SK-N-SH (cell line): ENCODE results near the gene SIPA1. TPM values are rescaled to one million over a fixed set of nuclear protein-coding genes. Genes with fewer than 3 reads are reported as not detected.

ENCODE experiments used
- CTCF ChIA-PET: fragments of 300-600, 350-600 bp; formaldehyde crosslinking; extraction: SDS; loops from one replicate; lab custom pipeline; 2021; lab: Yijun Ruan, JAX
- POLR2A ChIA-PET: fragments of 350-600 bp; sonication (Branson Sonifier 250); formaldehyde crosslinking; extraction: SDS; loops from one replicate; lab custom pipeline; 2020; ENCODE audit warnings: antibody characterized with exemption, inconsistent platforms; lab: Yijun Ruan, JAX
- DNase-seq: peaks from one replicate; pipeline ENCODE4 v3.0.0; 2012
- H2AFZ ChIP-seq: fragments of 200-600 bp; sonication (generic); 2 replicates; pipeline ENCODE4 v1.8.1; 2016; ENCODE audit warnings: antibody characterized with exemption, mild to moderate bottlenecking, low read depth
- H3F3A ChIP-seq: fragments of 200-600 bp; sonication (generic); replicated peaks from 2 replicates; pipeline ENCODE3; 2016; ENCODE audit warnings: antibody characterized with exemption, mild to moderate bottlenecking; ENCODE audit not compliant: insufficient read depth
- H3K27ac ChIP-seq, 2 experiments: fragments of 200-500 bp in 1 of 2; fragments of 200-600 bp in 1 of 2; sonication (Bioruptor generic) in 1 of 2; sonication (generic), shearing (Covaris generic) in 1 of 2; 2 replicates each; pipeline versions ENCODE4 v1.5.1 to v1.6.1; 2014 to 2016; ENCODE audit warnings: low read depth in 2 of 2, inconsistent platforms in 1 of 2, low read length in 1 of 2, mild to moderate bottlenecking in 1 of 2, mixed read lengths in 1 of 2
- H3K27me3 ChIP-seq: fragments of 200-600 bp; sonication (generic), shearing (Covaris generic); 2 replicates; pipeline ENCODE4 v1.6.1; 2016; ENCODE audit warnings: mixed run types; ENCODE audit not compliant: insufficient read depth
- H3K36me3 ChIP-seq, 2 experiments: fragments of 200-500 bp in 1 of 2; fragments of 200-600 bp in 1 of 2; sonication (Bioruptor generic) in 1 of 2; sonication (generic) in 1 of 2; replicated peaks in 1 of 2; 2 replicates each; pipeline versions ENCODE3 to v1.5.1; 2014 to 2016; ENCODE audit warnings: low read length in 1 of 2, mild to moderate bottlenecking in 1 of 2; ENCODE audit not compliant: insufficient read depth in 2 of 2, control insufficient read depth in 1 of 2
- H3K4me1 ChIP-seq, 2 experiments: fragments of 200-500 bp in 1 of 2; fragments of 200-600 bp in 1 of 2; sonication (Bioruptor generic) in 1 of 2; sonication (generic), shearing (Covaris generic) in 1 of 2; 2 replicates each; pipeline versions ENCODE4 v1.5.1 to v1.6.1; 2014 to 2016; ENCODE audit warnings: low read depth in 1 of 2, low read length in 1 of 2, mixed run types in 1 of 2; ENCODE audit not compliant: insufficient read depth in 2 of 2, control insufficient read depth in 1 of 2
- H3K4me2 ChIP-seq: fragments of 200-600 bp; sonication (generic), shearing (Covaris generic); 2 replicates; pipeline ENCODE4 v1.6.1; 2017; ENCODE audit warnings: mixed run types
- H3K4me3 ChIP-seq, 2 experiments: fragments of 200-500 bp in 1 of 2; fragments of 200-600 bp in 1 of 2; sonication (Bioruptor generic) in 1 of 2; sonication (generic), shearing (Covaris generic) in 1 of 2; 2 replicates each; pipeline versions ENCODE4 v1.5.1 to v1.8.1; 2014 to 2016; ENCODE audit warnings: low read depth in 2 of 2, inconsistent platforms in 1 of 2, low read length in 1 of 2, mild to moderate bottlenecking in 1 of 2, mixed read lengths in 1 of 2, moderate library complexity in 1 of 2
- H3K79me2 ChIP-seq: fragments of 200-600 bp; sonication (generic); 2 replicates; pipeline ENCODE4 v1.8.1; 2017; ENCODE audit warnings: mild to moderate bottlenecking; ENCODE audit not compliant: insufficient read depth
- H3K9ac ChIP-seq: fragments of 200-600 bp; sonication (generic); 2 replicates; pipeline ENCODE4 v1.6.1; 2017; ENCODE audit warnings: mixed run types
- H3K9me2 ChIP-seq: fragments of 200-600 bp; sonication (generic); 2 replicates; pipeline ENCODE4 v1.6.1; 2017; ENCODE audit warnings: mixed run types
- H3K9me3 ChIP-seq: fragments of 200-600 bp; sonication (generic); 2 replicates; pipeline ENCODE4 v1.6.1; 2017; ENCODE audit warnings: mixed run types, mild to moderate bottlenecking, moderate library complexity
- H4K20me1 ChIP-seq: fragments of 200-600 bp; sonication (generic); 2 replicates; pipeline ENCODE4 v1.6.1; 2017; ENCODE audit warnings: mild to moderate bottlenecking, mixed run types; ENCODE audit not compliant: insufficient read depth
- EP300 ChIP-seq, 2 experiments: IDR thresholded peaks; 2 replicates each; pipeline versions ENCODE4 v1.4.0 to v1.6.1; 2012; ENCODE audit warnings: borderline replicate concordance in 1 of 2, low read depth in 1 of 2, low read length in 1 of 2
- EZH2phosphoT487 ChIP-seq: fragments of 200-600 bp; sonication (generic); IDR thresholded peaks from 2 replicates; pipeline ENCODE4 v1.6.1; 2017; ENCODE audit warnings: low read depth, mixed run types, mild to moderate bottlenecking, antibody characterized with exemption, moderate library complexity, borderline replicate concordance
- FOXJ3 ChIP-seq: sonication (generic); formaldehyde crosslinking; IDR thresholded peaks from 2 replicates; pipeline ENCODE4 v1.5.1; 2020; ENCODE audit warnings: mild to moderate bottlenecking, missing genetic modification reagents
- FOXM1 ChIP-seq: IDR thresholded peaks from 2 replicates; pipeline ENCODE4 v1.4.0; 2012; ENCODE audit warnings: low read depth, mild to moderate bottlenecking
- GABPA ChIP-seq: IDR thresholded peaks from 2 replicates; pipeline ENCODE4 v1.4.0; 2012; ENCODE audit warnings: low read depth, mild to moderate bottlenecking
- GATA2 ChIP-seq: sonication (generic); formaldehyde crosslinking; IDR thresholded peaks from 2 replicates; pipeline ENCODE4 v1.5.0; 2020; ENCODE audit warnings: mild to moderate bottlenecking, missing genetic modification reagents
- MAX ChIP-seq: IDR thresholded peaks from 2 replicates; pipeline ENCODE4 v1.4.0; 2012; ENCODE audit warnings: low read depth
- MEF2A ChIP-seq: IDR thresholded peaks from 2 replicates; pipeline ENCODE4 v1.4.0; 2012; ENCODE audit warnings: low read depth, borderline replicate concordance
- MXI1 ChIP-seq: IDR thresholded peaks from 2 replicates; pipeline ENCODE4 v1.6.1; 2012; ENCODE audit warnings: mild to moderate bottlenecking, low read depth, low read length, improper control_type of control experiment
- NFIC ChIP-seq: IDR thresholded peaks from 2 replicates; pipeline ENCODE4 v1.4.0; 2012; ENCODE audit warnings: borderline replicate concordance
- PBX3 ChIP-seq: IDR thresholded peaks from 2 replicates; pipeline ENCODE4; 2012
- RAD21 ChIP-seq: IDR thresholded peaks from 2 replicates; pipeline ENCODE4 v1.6.1; 2012; ENCODE audit warnings: mild to moderate bottlenecking, low read length
- RFX5 ChIP-seq: IDR thresholded peaks from 2 replicates; pipeline ENCODE4 v1.6.1; 2012; ENCODE audit warnings: mild to moderate bottlenecking, improper control_type of control experiment, low read length
- SMC3 ChIP-seq: IDR thresholded peaks from 2 replicates; pipeline ENCODE4 v1.6.1; 2012; ENCODE audit warnings: low read depth, low read length, improper control_type of control experiment
- USF1 ChIP-seq: IDR thresholded peaks from 2 replicates; pipeline ENCODE4 v1.4.0; 2012; ENCODE audit warnings: low read depth, borderline replicate concordance
- YY1 ChIP-seq: IDR thresholded peaks from 2 replicates; pipeline ENCODE4 v1.4.0; 2012; ENCODE audit warnings: low read depth, mild to moderate bottlenecking
- WGBS: methylation state at CpG from one replicate; pipeline ENCODE4 v1.1.6; 2017; ENCODE audit warnings: low lambda C conversion rate; 5-methylcytosine and 5-hydroxymethylcytosine counted together
- polyA plus RNA-seq, 3 experiments: library from polyadenylated mRNA; depleted of rRNA; stranded (reverse); fragments of >200 nt; gene quantifications; 2 replicates each; pipeline ENCODE4 v1.2.3, GENCODE V29; 2012
- TF ChIP-seq, protein P1 (sequence below): fragments of 150-350 bp; IDR thresholded peaks from 2 replicates; pipeline ENCODE4 v1.6.1; 2016; ENCODE audit warnings: mild to moderate bottlenecking, low read depth, low read length

SIPA1 gene
- polyA plus RNA-seq, 1 of the 3 experiments (the other 2 are of a cell fraction), result 18.7 TPM

GRCh38 chr11:65640483-65641296 is 2.8 kb downstream of the SIPA1 start:
- H3K9ac ChIP-seq, result no peak overlapping the region
- peaks cover 0 to 18% of the 10 kb centered on the region in 2 experiments for H3K36me3 ChIP-seq
- ChIA-PET POLR2A (interaction anchor here (1.0 to 3.9 kb wide), 2 partner anchors 12 to 22 kb away, joined by 3 to 25 read pairs; no protein-coding TSS in a partner anchor), CTCF (interaction anchor here (0.6 to 4.5 kb wide), 4 partner anchors 14 to 178 kb away, joined by 3 to 42 read pairs (median 4); no protein-coding TSS in a partner anchor)
- H3K79me2 ChIP-seq, result peaks cover 16% of the 10 kb centered on the region
- no peaks in the 10 kb centered on the region for H3K9me2 ChIP-seq
- WGBS, result 93% methylated on average over 18 of the region's 35 CpGs
- no peak overlapping the region for H3K4me2 ChIP-seq
- peaks cover 5 to 25% of the 10 kb centered on the region in 2 experiments; a peak in 3 of 4 replicates for H3K4me1 ChIP-seq
- no peaks in the 10 kb centered on the region for H3K27me3 ChIP-seq
- H3F3A ChIP-seq, result peaks cover 24% of the 10 kb centered on the region
- no peaks in the 10 kb centered on the region for H3K9me3 ChIP-seq
- no peak for TF ChIP-seq RAD21
- no peak for TF ChIP-seq EP300 (IDR thresholded peaks at IDR 0.05; ENCODE audit: borderline replicate concordance in 1 of 2, low read depth in 1 of 2, low read length in 1 of 2)
- no peak for TF ChIP-seq RFX5
- no peak for TF ChIP-seq USF1
- TF ChIP-seq EZH2phosphoT487, result no peak
- TF ChIP-seq MAX, result no peak
- no peak for TF ChIP-seq GATA2 (CRISPR knock-in tag)
- no peak for TF ChIP-seq NFIC
- TF ChIP-seq GABPA, result no peak
- no peak for TF ChIP-seq SMC3
- no peak for TF ChIP-seq MXI1
- no peak overlapping the region; a peak in 1 of 4 replicates for H3K27ac ChIP-seq
- no peak for DNase-seq
- H2AFZ ChIP-seq, result no peak overlapping the region
- no peak overlapping the region for H3K4me3 ChIP-seq
- H4K20me1 ChIP-seq, result peaks cover 9% of the 10 kb centered on the region

DNA sequence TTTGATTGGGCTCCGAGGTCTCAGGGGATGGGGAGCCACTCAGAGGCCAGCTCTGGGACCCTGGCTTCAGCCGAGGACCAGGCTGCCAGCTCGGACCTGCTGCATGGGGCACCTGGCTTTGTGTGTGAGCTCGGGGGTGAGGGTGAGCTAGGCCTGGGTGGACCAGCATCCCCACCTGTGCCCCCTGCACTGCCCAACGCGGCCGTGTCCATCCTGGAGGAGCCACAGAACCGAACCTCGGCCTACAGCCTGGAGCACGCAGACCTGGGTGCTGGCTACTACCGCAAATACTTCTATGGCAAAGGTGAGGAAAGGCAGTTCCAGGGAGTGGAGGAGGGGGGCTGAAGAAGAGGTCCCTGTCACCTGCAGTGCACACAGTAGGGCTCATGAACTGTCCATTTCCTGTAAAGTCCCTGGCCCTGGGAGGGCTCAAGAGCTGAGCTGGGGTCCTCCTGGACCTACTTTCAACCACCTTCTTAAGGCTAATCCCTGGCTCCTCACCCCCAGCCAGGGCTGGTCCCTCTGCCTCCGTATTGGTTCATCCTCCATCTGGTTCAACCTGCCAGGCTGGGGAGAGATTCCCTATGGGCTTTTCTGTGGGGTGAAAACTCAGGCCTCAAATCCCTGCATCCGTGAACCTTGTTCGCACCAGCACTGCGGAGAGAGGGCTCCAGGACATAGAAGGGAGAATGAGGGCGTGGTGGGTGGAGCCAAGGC is 3.6 kb downstream of the SIPA1 start:
- no peaks in the 10 kb centered on the region for H3K9me2 ChIP-seq
- no peak for DNase-seq
- peaks cover 16% of the 10 kb centered on the region for H3K79me2 ChIP-seq
- peaks cover 9% of the 10 kb centered on the region for H4K20me1 ChIP-seq
- no peak overlapping the region for H3K27ac ChIP-seq
- POLR2A ChIA-PET, result interaction anchor here (1.0 to 3.9 kb wide), 2 partner anchors 11 to 23 kb away, joined by 3 to 25 read pairs; no protein-coding TSS in a partner anchor
- H3K9me3 ChIP-seq, result no peaks in the 10 kb centered on the region
- no peak overlapping the region for H3K9ac ChIP-seq
- no peak for TF ChIP-seq PBX3
- no peak for TF ChIP-seq RFX5
- no peak for TF ChIP-seq FOXJ3 (CRISPR knock-in tag)
- TF ChIP-seq, protein P1, sequence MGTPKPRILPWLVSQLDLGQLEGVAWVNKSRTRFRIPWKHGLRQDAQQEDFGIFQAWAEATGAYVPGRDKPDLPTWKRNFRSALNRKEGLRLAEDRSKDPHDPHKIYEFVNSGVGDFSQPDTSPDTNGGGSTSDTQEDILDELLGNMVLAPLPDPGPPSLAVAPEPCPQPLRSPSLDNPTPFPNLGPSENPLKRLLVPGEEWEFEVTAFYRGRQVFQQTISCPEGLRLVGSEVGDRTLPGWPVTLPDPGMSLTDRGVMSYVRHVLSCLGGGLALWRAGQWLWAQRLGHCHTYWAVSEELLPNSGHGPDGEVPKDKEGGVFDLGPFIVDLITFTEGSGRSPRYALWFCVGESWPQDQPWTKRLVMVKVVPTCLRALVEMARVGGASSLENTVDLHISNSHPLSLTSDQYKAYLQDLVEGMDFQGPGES, result no peak
- TF ChIP-seq NFIC, result no peak
- TF ChIP-seq YY1, result no peak
- no peak for TF ChIP-seq FOXM1
- no peak for TF ChIP-seq MEF2A
- peaks cover 0 to 14% of the 10 kb centered on the region in 2 experiments for H3K36me3 ChIP-seq
- 97% methylated on average over 6 of the region's 16 CpGs for WGBS
- CTCF ChIA-PET, result interaction anchor here (0.6 to 4.5 kb wide), 2 partner anchors 15 to 139 kb away, joined by 3 to 42 read pairs; no protein-coding TSS in a partner anchor
- peaks cover 22% of the 10 kb centered on the region for H3F3A ChIP-seq
- H3K4me3 ChIP-seq, result no peak overlapping the region
- H3K4me2 ChIP-seq, result no peak overlapping the region
- H2AFZ ChIP-seq, result no peak overlapping the region
- H3K27me3 ChIP-seq, result no peaks in the 10 kb centered on the region
- peaks cover 5 to 25% of the 10 kb centered on the region in 2 experiments; a peak in 3 of 4 replicates for H3K4me1 ChIP-seq
